B cell (primary cell): ENCODE data around the gene HYAL1. TPM values are rescaled to one million over a fixed set of nuclear protein-coding genes. Genes with fewer than 3 reads are reported as not detected.
"Not testable (repeated sequence)": the region's sequence is repeated elsewhere in the genome, so short reads cannot be mapped to it uniquely, and the experiment has no call there.

Experiments
- ATAC-seq: fragments of 200-7000 bp; cut with Tn5 transposase; one replicate; pipeline ENCODE4 v1.10.0; 2021; ENCODE audit warnings: low read depth, mild to moderate bottlenecking, moderate number of reproducible peaks, moderate library complexity
- CTCF ChIA-PET: fragments of 350-600 bp; sonication (Branson Sonifier 250); formaldehyde crosslinking; loops from one replicate; lab custom pipeline; 2021; ENCODE audit warnings: antibody characterized with exemption, inconsistent platforms; lab: Charles Lee
- POLR2A ChIA-PET: fragments of 350-600 bp; sonication (Branson Sonifier 250); formaldehyde crosslinking; loops from one replicate; lab custom pipeline; 2021; ENCODE audit warnings: antibody characterized with exemption; lab: Charles Lee
- DNase-seq: peaks from one replicate; pipeline ENCODE4 v3.0.0; 2013
- H2AFZ ChIP-seq: 2 replicates; pipeline ENCODE4 v1.6.1; 2012; ENCODE audit warnings: mild to moderate bottlenecking, low read depth, low read length; ENCODE audit not compliant: insufficient read depth, poor library complexity, severe bottlenecking
- H3K27ac ChIP-seq, 2 donors: 1 replicate in 1 of 2; 2 replicates in 1 of 2; pipeline ENCODE4 v1.5.1; 2012 to 2013; ENCODE audit warnings: low read length in 2 of 2, mild to moderate bottlenecking in 2 of 2, moderate library complexity in 1 of 2
- H3K27me3 ChIP-seq, 4 experiments: fragments of 200-600 bp in 1 of 4; sonication (generic) in 1 of 4; replicated peaks in 1 of 4; 1 replicate in 2 of 4; 2 replicates in 2 of 4; pipeline versions ENCODE4 v1.6.1 to v1.7.0; 2013 to 2016; ENCODE audit warnings: low read length in 3 of 4, mild to moderate bottlenecking in 2 of 4, mixed read lengths in 1 of 4, moderate library complexity in 1 of 4; ENCODE audit not compliant: insufficient read depth in 4 of 4, control insufficient read depth in 3 of 4; ENCODE audit errors: control extremely low read depth in 1 of 4
- H3K36me3 ChIP-seq, 2 experiments: replicated peaks in 1 of 2; 1 replicate in 1 of 2; 2 replicates in 1 of 2; pipeline versions ENCODE4 v1.6.1 to v1.7.1; 2013; ENCODE audit warnings: low read length in 1 of 2; ENCODE audit not compliant: insufficient read depth in 2 of 2, control insufficient read depth in 1 of 2; ENCODE audit errors: control extremely low read depth in 1 of 2, extremely low read depth in 1 of 2
- H3K4me1 ChIP-seq, 2 donors: fragments of 200-600 bp in 1 of 2; sonication (generic) in 1 of 2; 1 replicate in 1 of 2; 2 replicates in 1 of 2; pipeline versions ENCODE4 v1.5.1 to v1.6.1; 2013 to 2017; ENCODE audit warnings: low read length in 2 of 2; ENCODE audit not compliant: control insufficient read depth in 2 of 2, insufficient read depth in 2 of 2
- H3K4me2 ChIP-seq: replicated peaks from 2 replicates; pipeline ENCODE3; 2012; ENCODE audit warnings: mild to moderate bottlenecking, low read depth, low read length; ENCODE audit not compliant: poor library complexity, severe bottlenecking
- H3K4me3 ChIP-seq, 5 experiments: fragments of 200-600 bp in 1 of 5; sonication (generic) in 1 of 5; 1 replicate in 3 of 5; 2 replicates in 2 of 5; pipeline versions ENCODE4 v1.5.1 to v1.7.0; 2011 to 2016; ENCODE audit warnings: low read length in 4 of 5, mild to moderate bottlenecking in 4 of 5, low read depth in 2 of 5, control low read depth in 1 of 5, moderate library complexity in 1 of 5; ENCODE audit not compliant: insufficient read depth in 1 of 5; ENCODE audit errors: control extremely low read depth in 1 of 5, extremely low read depth in 1 of 5
- H3K79me2 ChIP-seq: fragments of 200-600 bp; sonication (generic); one replicate; pipeline ENCODE4 v1.6.0; 2016; ENCODE audit warnings: low read length; ENCODE audit not compliant: control insufficient read depth, insufficient read depth
- H3K9ac ChIP-seq: fragments of 200-600 bp; sonication (generic); 2 replicates; pipeline ENCODE4 v1.6.1; 2017; ENCODE audit warnings: mild to moderate bottlenecking, low read length, moderate library complexity
- H3K9me3 ChIP-seq, 3 donors: one replicate each; pipeline versions ENCODE4 v1.6.1 to v1.7.1; 2013; ENCODE audit warnings: low read length in 2 of 3; ENCODE audit not compliant: control insufficient read depth in 2 of 3, insufficient read depth in 1 of 3; ENCODE audit errors: control extremely low read depth in 1 of 3
- H4K20me1 ChIP-seq: 2 replicates; pipeline ENCODE4 v1.6.0; 2012; ENCODE audit warnings: mild to moderate bottlenecking, low read length; ENCODE audit not compliant: insufficient read depth, control insufficient read depth, poor library complexity, severe bottlenecking
- H3K27ac Mint-ChIP-seq: one replicate; pipeline ENCODE4 v1.8.0; 2021; ENCODE audit warnings: mixed read lengths
- H3K27me3 Mint-ChIP-seq: one replicate; pipeline ENCODE4 v1.8.0; 2021; ENCODE audit warnings: mixed read lengths
- H3K4me1 Mint-ChIP-seq: one replicate; pipeline ENCODE4 v1.8.0; 2021; ENCODE audit warnings: mixed read lengths
- H3K4me3 Mint-ChIP-seq: one replicate; pipeline ENCODE4 v1.8.0; 2021; ENCODE audit warnings: mixed read lengths
- H3K9me3 Mint-ChIP-seq: one replicate; pipeline ENCODE4 v1.8.0; 2022; ENCODE audit warnings: mixed read lengths; ENCODE audit not compliant: insufficient read depth
- CTCF ChIP-seq: fragments of 200-600 bp; IDR thresholded peaks from one replicate; pipeline ENCODE4 v1.8.0; 2022; ENCODE audit warnings: antibody characterized with exemption, mild to moderate bottlenecking
- EZH2 ChIP-seq: IDR thresholded peaks from 2 replicates; pipeline ENCODE4 v1.6.1; 2012; ENCODE audit warnings: borderline replicate concordance, low read depth, mild to moderate bottlenecking, moderate library complexity, low read length; ENCODE audit not compliant: insufficient read depth, poor library complexity, severe bottlenecking
- WGBS: methylation state at CpG from one replicate; pipeline ENCODE4 v1.1.5; 2013; ENCODE audit warnings: missing lambda C conversion rate; ENCODE audit not compliant: insufficient coverage; 5-methylcytosine and 5-hydroxymethylcytosine counted together
- intact Hi-C: fragments of 100-400 bp; cut with micrococcal nuclease; formaldehyde crosslinking; loops from one replicate; pipeline ENCODE4 v1.10.0; 2022
- polyA plus RNA-seq: library from polyadenylated mRNA; depleted of rRNA; stranded (reverse); fragments of >200 nt; gene quantifications from 2 replicates; pipeline ENCODE4 v1.2.3, GENCODE V29; 2012
- total RNA-seq, 2 donors: library from RNA; stranded (reverse); fragments of 120-200 nt in 1 of 2; gene quantifications; 1 replicate in 1 of 2; 2 replicates in 1 of 2; pipeline versions ENCODE4 v1.2.3 to v1.2.4, GENCODE V29; 2013 to 2022

HYAL1 gene
- total and polyA plus RNA-seq, 2 donors (not counting 1 experiment from before 2014, with no cell fraction given): 0.12 to 0.30 TPM

- Mint-ChIP-seq H3K9me3 (no peaks in the 10 kb centered on the region), H3K4me1 (peaks cover 27% of the 10 kb centered on the region), H3K4me3 (no peak overlapping the region), H3K27me3 (no peaks in the 10 kb centered on the region), H3K27ac (no peak overlapping the region)
- H3K27me3 ChIP-seq: no peaks in the 10 kb centered on the region
- no peaks in the 10 kb centered on the region for H3K9me3 ChIP-seq
- ChIA-PET CTCF (interaction anchor here (1.1 to 2.5 kb wide), 4 partner anchors 10 to 775 kb away, joined by 4 to 11 read pairs (median 4); no protein-coding TSS in a partner anchor), POLR2A (no interaction called here)
- TF ChIP-seq CTCF (no peak), EZH2 (no peak)
- H4K20me1 ChIP-seq: no peaks in the 10 kb centered on the region
- H3K79me2 ChIP-seq: no peaks in the 10 kb centered on the region
- 100% methylated on average over 3 of the region's 4 CpGs for WGBS
- ATAC-seq (no peak), DNase-seq (no peak)
- H3K4me3 ChIP-seq: no peak overlapping the region
- peaks cover 0 to 3% of the 10 kb centered on the region in 2 experiments for H3K36me3 ChIP-seq
- H2AFZ ChIP-seq: no peak overlapping the region
- no peak overlapping the region for H3K4me2 ChIP-seq
- H3K9ac ChIP-seq: no peak overlapping the region
- intact Hi-C loops: no loop called here
- peaks cover 12 to 36% of the 10 kb centered on the region in 2 donors for H3K4me1 ChIP-seq
- H3K27ac ChIP-seq: no peak overlapping the region
These were observed 11.4 kb upstream of the HYAL1 start for GRCh38 chr3:50314816-50315215.

- H3K9me3 ChIP-seq: peaks cover 0 to 3% (median 0%) of the 10 kb centered on the region in 3 donors
- H3K79me2 ChIP-seq: no peaks in the 10 kb centered on the region
- CTCF ChIA-PET: interaction anchor here (1.3 to 2.5 kb wide), 3 partner anchors 10 to 775 kb away, joined by 4 to 11 read pairs (median 5); no protein-coding TSS in a partner anchor
- 90% methylated on average over 2 of the region's 3 CpGs for whole genome bisulfite sequencing
- no peak overlapping the region for H3K9ac ChIP-seq
- H4K20me1 ChIP-seq: no peaks in the 10 kb centered on the region
- intact Hi-C loops: no loop called here
- POLR2A ChIA-PET: interaction anchor here (0.6 kb wide), 1 partner anchor 16 kb away, joined by 3 read pairs; no protein-coding TSS in a partner anchor
- H3K4me3 Mint-ChIP-seq: no peak overlapping the region
- ATAC-seq (no peak), DNase-seq (no peak)
- no peak overlapping the region for H3K27ac Mint-ChIP-seq
- no peaks in the 10 kb centered on the region for H3K27me3 Mint-ChIP-seq
- no peaks in the 10 kb centered on the region for H3K9me3 Mint-ChIP-seq
- no peaks in the 10 kb centered on the region for H3K27me3 ChIP-seq
- H3K4me1 Mint-ChIP-seq: peaks cover 23% of the 10 kb centered on the region
- H3K4me3 ChIP-seq: no peak overlapping the region
- H2AFZ ChIP-seq: no peak overlapping the region
- H3K4me2 ChIP-seq: no peak overlapping the region
- no peak for TF ChIP-seq EZH2
- TF ChIP-seq CTCF: no peak
- peaks cover 12 to 32% of the 10 kb centered on the region in 2 donors for H3K4me1 ChIP-seq
- peaks cover 0 to 3% of the 10 kb centered on the region in 2 experiments for H3K36me3 ChIP-seq
- no peak overlapping the region for H3K27ac ChIP-seq
These were observed 11.0 kb upstream of the HYAL1 start for GRCh38 chr3:50314342-50314741.

- H3K27me3 ChIP-seq, DNase-seq, H3K4me1 ChIP-seq, H3K4me2 ChIP-seq, POLR2A ChIA-PET, H3K36me3 ChIP-seq, H4K20me1 ChIP-seq, H2AFZ ChIP-seq, H3K9ac ChIP-seq, H3K27ac ChIP-seq, H3K79me2 ChIP-seq, H3K27me3 Mint-ChIP-seq, intact Hi-C loops, ATAC-seq, H3K27ac Mint-ChIP-seq, CTCF ChIA-PET, H3K4me3 ChIP-seq, H3K4me3 Mint-ChIP-seq, H3K9me3 Mint-ChIP-seq: not testable (repeated sequence)
- H3K4me1 Mint-ChIP-seq: peaks cover 11% of the 10 kb centered on the region
- H3K9me3 ChIP-seq: peaks cover 0 to 23% (median 0%) of the 10 kb centered on the region in 3 donors
- WGBS: 85% methylated on average over 3 of the region's 32 CpGs
These were observed 8.7 kb upstream of the HYAL1 start for GRCh38 chr3:50312041-50312440.
